ENCODE measurements around the gene ZBTB20. TPM values are rescaled to one million over a fixed set of nuclear protein-coding genes. Genes with fewer than 3 reads are reported as not detected.

Gene ZBTB20
- total RNA-seq, 4 donors from 2014 or later = 69.9 to 112 (median 80.8) TPM

GRCh38 chr3:114892131-114892879 lies 254.8 kb downstream of the ZBTB20 start:
- intact Hi-C loops (cut with DNase I) = no loop called here
- no peak for TF ChIP-seq EP300 (IDR thresholded peaks at IDR 0.05)
- no peak for TF ChIP-seq POLR2A (IDR thresholded peaks at IDR 0.05; ENCODE audit: low read depth)
- no peak for TF ChIP-seq POLR2AphosphoS5 (IDR thresholded peaks at IDR 0.05)
- no peak for TF ChIP-seq CTCF (IDR thresholded peaks at IDR 0.05)
- no peaks in the 10 kb centered on the region for H3K27me3 ChIP-seq

GRCh38 chr3:114887806-114888205 lies 259.3 kb downstream of the ZBTB20 start:
- H3K27ac ChIP-seq (replicated peaks in 1 of 4) = no peak overlapping the region
- H3K9me3 ChIP-seq = no peaks in the 10 kb centered on the region
- 84% methylated on average over 3 of the region's 3 CpGs for WGBS
- intact Hi-C loops (cut with DNase I) = no loop called here
- no peak for DNase-seq (ENCODE audit: extremely low spot score)
- H3K27me3 ChIP-seq = no peaks in the 10 kb centered on the region
- TF ChIP-seq POLR2A (IDR thresholded peaks at IDR 0.05; ENCODE audit: low read depth) (no peak), CTCF (IDR thresholded peaks at IDR 0.05) (no peak), POLR2AphosphoS5 (IDR thresholded peaks at IDR 0.05) (no peak), EP300 (IDR thresholded peaks at IDR 0.05) (no peak)
- H3K36me3 ChIP-seq = no peaks in the 10 kb centered on the region
- peaks cover 0 to 7% (median 4%) of the 10 kb centered on the region in 4 donors for H3K4me1 ChIP-seq
- no peak overlapping the region for H3K4me3 ChIP-seq

More at GRCh38 chr3:114892131-114892879, 254.8 kb downstream of the ZBTB20 start:
- no peak overlapping the region for H3K27ac ChIP-seq (replicated peaks in 1 of 4)
- H3K36me3 ChIP-seq = no peaks in the 10 kb centered on the region
- H3K9me3 ChIP-seq = no peaks in the 10 kb centered on the region
- WGBS = 93% methylated on average over 2 of the region's 2 CpGs
- peaks cover 0 to 15% (median 10%) of the 10 kb centered on the region in 4 donors for H3K4me1 ChIP-seq
- no peak for DNase-seq (ENCODE audit: extremely low spot score)
- H3K4me3 ChIP-seq = no peak overlapping the region

- intact Hi-C loops (cut with DNase I) = no loop called here
- no peaks in the 10 kb centered on the region for H3K4me1 ChIP-seq
- 94% methylated on average over 4 of the region's 4 CpGs for WGBS
- H3K27ac ChIP-seq (replicated peaks in 1 of 4) = no peak overlapping the region
- H3K4me3 ChIP-seq = no peak overlapping the region
- H3K9me3 ChIP-seq = no peaks in the 10 kb centered on the region
- TF ChIP-seq CTCF (IDR thresholded peaks at IDR 0.05) = no peak
- no peak for DNase-seq (ENCODE audit: extremely low spot score)
- no peaks in the 10 kb centered on the region for H3K36me3 ChIP-seq
- H3K27me3 ChIP-seq = no peaks in the 10 kb centered on the region
Measured at GRCh38 chr3:114886905-114887304, 260.2 kb downstream of the ZBTB20 start.

- intact Hi-C loops (cut with DNase I) = no loop called here
- WGBS = 97% methylated on average over 8 of the region's 8 CpGs
- no peak overlapping the region for H3K4me3 ChIP-seq
Measured at GRCh38 chr3:114884213-114884923, 262.7 kb downstream of the ZBTB20 start.

GRCh38 chr3:114880078-114880477 lies 267.0 kb downstream of the ZBTB20 start:
- WGBS = 49% methylated on average over 4 of the region's 4 CpGs
- intact Hi-C loops (cut with DNase I) = no loop called here
- no peak overlapping the region for H3K4me3 ChIP-seq

More at GRCh38 chr3:114884213-114884923, 262.7 kb downstream of the ZBTB20 start:
- Histone ChIP-seq H3K9me3 (no peaks in the 10 kb centered on the region), H3K36me3 (no peaks in the 10 kb centered on the region), H3K27me3 (no peaks in the 10 kb centered on the region), H3K4me1 (peaks cover 8 to 22% (median 11%) of the 10 kb centered on the region in 4 donors), H3K27ac (replicated peaks in 1 of 4) (no peak overlapping the region)
- DNase-seq (ENCODE audit: extremely low spot score) = no peak
- TF ChIP-seq POLR2AphosphoS5 (IDR thresholded peaks at IDR 0.05) = no peak

More at GRCh38 chr3:114880078-114880477, 267.0 kb downstream of the ZBTB20 start:
- TF ChIP-seq CTCF (IDR thresholded peaks at IDR 0.05) = no peak
- TF ChIP-seq POLR2A (IDR thresholded peaks at IDR 0.05; ENCODE audit: low read depth) = no peak
- TF ChIP-seq POLR2AphosphoS5 (IDR thresholded peaks at IDR 0.05) = no peak
- TF ChIP-seq EP300 (IDR thresholded peaks at IDR 0.05) = no peak
- no peaks in the 10 kb centered on the region for H3K9me3 ChIP-seq
- peaks cover 16 to 51% (median 35%) of the 10 kb centered on the region in 4 donors for H3K4me1 ChIP-seq
- no peaks in the 10 kb centered on the region for H3K36me3 ChIP-seq
- no peak for DNase-seq (ENCODE audit: extremely low spot score)
- H3K27me3 ChIP-seq = no peaks in the 10 kb centered on the region
- peak overlapping the region in 2 of 4 donors; percentile 12 to 55 for H3K27ac ChIP-seq (replicated peaks in 1 of 4)

Data from esophagus muscularis mucosa (tissue), 4 donors.